ENCODE data around the gene OR2T2.
"Not testable (repeated sequence)": the region's sequence is repeated elsewhere in the genome, so short reads cannot be mapped to it uniquely, and the experiment has no call there.

Gene OR2T2

GRCh38 chr1:248445399-248445798 lies at the start of gene OR2T2:
TSS of gene OR2T2 (plus strand) at chr1:248445637. CDS start at chr1:248452798, 7,161 bp downstream.
- in situ Hi-C loops (cut with MboI; ENCODE audit: low sequenced_read_pairs), result loop anchor here (10.0 kb wide), 1 partner anchor 209 kb away; the partner anchor contains the start of gene OR2T27

GRCh38 chr1:248402748-248403147 lies 42.7 kb upstream of the OR2T2 start, which contains the start of gene OR2T1:
TSS of gene OR2T1 (plus strand) at chr1:248403048. CDS start at chr1:248406148, 3,100 bp downstream.
- in situ Hi-C loops (cut with MboI; ENCODE audit: low sequenced_read_pairs), result no loop called here

- in situ Hi-C loops (cut with MboI; ENCODE audit: low sequenced_read_pairs), result no loop called here
Observed at GRCh38 chr1:248404024-248404423, 41.4 kb upstream of the OR2T2 start.

- in situ Hi-C loops (cut with MboI; ENCODE audit: low sequenced_read_pairs), result no loop called here
Observed at GRCh38 chr1:248406721-248407692, 38.4 kb upstream of the OR2T2 start.

GRCh38 chr1:248416226-248416625 lies 29.2 kb upstream of the OR2T2 start:
- in situ Hi-C loops (cut with MboI; ENCODE audit: low sequenced_read_pairs), result no loop called here

GRCh38 chr1:248417854-248418253 lies 27.6 kb upstream of the OR2T2 start:
- in situ Hi-C loops (cut with MboI; ENCODE audit: low sequenced_read_pairs), result no loop called here

GRCh38 chr1:248421384-248421783 lies 24.1 kb upstream of the OR2T2 start:
- in situ Hi-C loops (cut with MboI; ENCODE audit: low sequenced_read_pairs), result no loop called here

- in situ Hi-C loops (cut with MboI; ENCODE audit: low sequenced_read_pairs), result not testable (repeated sequence)
Observed at GRCh38 chr1:248427526-248428191, 17.8 kb upstream of the OR2T2 start.

GRCh38 chr1:248428192-248428533 lies 17.3 kb upstream of the OR2T2 start:
- in situ Hi-C loops (cut with MboI; ENCODE audit: low sequenced_read_pairs), result not testable (repeated sequence)

- in situ Hi-C loops (cut with MboI; ENCODE audit: low sequenced_read_pairs), result not testable (repeated sequence)
Observed at GRCh38 chr1:248431683-248432082, 13.8 kb upstream of the OR2T2 start.

- in situ Hi-C loops (cut with MboI; ENCODE audit: low sequenced_read_pairs), result not testable (repeated sequence)
Observed at GRCh38 chr1:248432201-248432600, 13.2 kb upstream of the OR2T2 start.

GRCh38 chr1:248433811-248434415 lies 11.5 kb upstream of the OR2T2 start:
- in situ Hi-C loops (cut with MboI; ENCODE audit: low sequenced_read_pairs), result not testable (repeated sequence)

GRCh38 chr1:248434913-248435312 lies 10.5 kb upstream of the OR2T2 start:
- in situ Hi-C loops (cut with MboI; ENCODE audit: low sequenced_read_pairs), result not testable (repeated sequence)

GRCh38 chr1:248436303-248436702 lies 9.1 kb upstream of the OR2T2 start:
- in situ Hi-C loops (cut with MboI; ENCODE audit: low sequenced_read_pairs), result not testable (repeated sequence)

GRCh38 chr1:248438668-248439067 lies 6.8 kb upstream of the OR2T2 start:
- in situ Hi-C loops (cut with MboI; ENCODE audit: low sequenced_read_pairs), result not testable (repeated sequence)

- in situ Hi-C loops (cut with MboI; ENCODE audit: low sequenced_read_pairs), result not testable (repeated sequence)
Observed at GRCh38 chr1:248439283-248439682, 6.2 kb upstream of the OR2T2 start.

GRCh38 chr1:248442500-248443277 lies 2.7 kb upstream of the OR2T2 start:
- in situ Hi-C loops (cut with MboI; ENCODE audit: low sequenced_read_pairs), result loop anchor here (10.0 kb wide), 1 partner anchor 212 kb away; the partner anchor contains the start of gene OR2T27

- in situ Hi-C loops (cut with MboI; ENCODE audit: low sequenced_read_pairs), result loop anchor here (10.0 kb wide), 1 partner anchor 210 kb away; the partner anchor contains the start of gene OR2T27
Observed at GRCh38 chr1:248444603-248445002, 834 bp upstream of the OR2T2 start.

- in situ Hi-C loops (cut with MboI; ENCODE audit: low sequenced_read_pairs), result loop anchor here (10.0 kb wide), 1 partner anchor 206 kb away; the partner anchor contains the start of gene OR2T27
Observed at GRCh38 chr1:248448409-248449074, 3.1 kb downstream of the OR2T2 start.

Data from HL-60/S4 treated with phorbol 12-myristate 13-acetate at 8.2 ng/mL for 4 days and 3 days (cell line).